ENCODE measurements around the gene ERP29.
"Not testable (repeated sequence)": the region's sequence is repeated elsewhere in the genome, so short reads cannot be mapped to it uniquely, and the experiment has no call there.

ERP29 gene

DNA sequence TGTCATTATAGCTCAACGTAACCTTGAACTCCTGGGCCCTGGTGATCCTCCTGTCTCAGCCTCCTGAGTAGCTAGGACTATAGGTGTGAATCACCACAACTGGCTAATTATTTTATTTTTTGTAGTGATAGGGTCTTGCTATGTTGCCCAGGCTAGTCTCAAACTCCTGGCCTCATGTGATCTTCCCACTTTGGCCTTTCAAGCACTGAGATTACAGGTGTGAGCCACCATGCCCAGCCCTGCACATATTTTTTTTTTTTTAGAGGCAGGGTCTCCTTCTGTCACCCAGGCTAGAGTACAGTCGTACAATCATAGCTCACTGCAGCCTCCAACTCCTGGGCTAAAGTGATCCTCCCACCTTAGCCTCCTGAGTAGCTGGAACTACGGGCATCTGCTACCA is 9.2 kb upstream of the ERP29 start:
- no peak for DNase-seq (ENCODE audit: low read depth)

- DNase-seq (ENCODE audit: low read depth): no peak
Measured at GRCh38 chr12:112005419-112006395, 7.5 kb upstream of the ERP29 start.

GRCh38 chr12:112007945-112008344 is 5.3 kb upstream of the ERP29 start:
- no peak for DNase-seq (ENCODE audit: low read depth)

DNA sequence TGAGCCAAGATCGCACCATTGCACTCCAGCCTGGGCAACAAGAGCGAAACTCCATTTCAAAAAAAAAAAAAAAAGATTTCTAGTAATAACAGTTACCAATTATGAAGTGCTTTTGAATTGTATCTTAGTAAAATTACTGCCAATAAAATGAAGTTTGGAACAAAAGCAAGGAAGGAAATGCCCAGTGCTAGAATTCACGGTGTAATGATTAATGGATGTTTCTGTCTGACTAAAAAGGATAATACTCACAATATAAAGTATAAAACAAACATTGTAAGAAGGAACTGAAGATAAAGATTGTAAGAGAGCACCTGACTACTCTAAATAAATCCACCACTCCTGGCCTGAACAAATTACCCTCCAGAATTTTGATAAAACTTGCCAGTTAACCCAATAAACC is 4.3 kb upstream of the ERP29 start:
- DNase-seq (ENCODE audit: low read depth): no peak

- DNase-seq (ENCODE audit: low read depth): not testable (repeated sequence)
Measured at GRCh38 chr12:112009596-112009995, 3.6 kb upstream of the ERP29 start.

DNA sequence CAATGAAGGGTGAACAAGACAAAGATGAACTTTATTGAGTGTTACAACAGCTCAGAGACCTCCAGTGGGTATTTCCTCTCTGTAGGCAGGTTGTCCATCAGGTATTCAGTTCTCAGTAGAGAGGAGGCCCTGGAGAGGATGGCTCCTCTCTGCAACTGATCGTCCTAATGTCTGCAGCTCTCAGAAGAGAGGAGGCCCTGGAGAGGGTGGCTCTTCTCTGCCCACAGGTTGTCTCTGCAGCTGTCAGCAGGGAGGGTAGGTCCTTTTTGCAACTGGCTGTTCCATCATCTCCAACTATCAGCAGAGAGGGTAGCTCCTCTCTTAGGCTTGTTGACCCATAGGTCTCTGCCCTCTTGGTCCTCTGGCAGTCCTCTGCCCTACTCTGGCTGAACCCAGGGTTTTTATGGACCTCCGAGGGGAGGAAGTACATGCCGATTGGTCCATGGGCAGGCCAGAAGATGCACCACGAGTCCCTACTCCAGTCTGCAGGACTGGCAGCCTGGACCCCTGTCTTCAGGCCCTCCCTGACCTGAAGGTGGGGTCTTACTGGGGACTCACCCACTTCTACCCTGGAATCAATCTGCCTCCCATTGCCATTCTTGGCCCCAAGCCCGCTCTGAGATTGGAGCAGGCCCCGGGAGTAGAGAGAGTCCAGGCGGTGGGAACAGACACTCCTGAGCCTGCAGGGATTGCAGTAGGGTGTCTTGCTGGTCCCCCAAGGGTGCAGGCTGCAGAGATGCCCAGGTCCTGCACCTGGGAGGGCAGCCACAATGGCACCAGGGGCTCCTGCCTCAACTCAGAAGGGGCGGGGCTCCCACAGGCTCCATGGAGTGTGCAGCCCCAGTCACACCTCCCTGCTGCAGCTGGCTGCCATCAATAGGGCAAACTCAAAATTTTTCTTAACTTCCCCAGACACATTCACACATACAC is 2.5 kb upstream of the ERP29 start:
- no peak for DNase-seq (ENCODE audit: low read depth)

DNA sequence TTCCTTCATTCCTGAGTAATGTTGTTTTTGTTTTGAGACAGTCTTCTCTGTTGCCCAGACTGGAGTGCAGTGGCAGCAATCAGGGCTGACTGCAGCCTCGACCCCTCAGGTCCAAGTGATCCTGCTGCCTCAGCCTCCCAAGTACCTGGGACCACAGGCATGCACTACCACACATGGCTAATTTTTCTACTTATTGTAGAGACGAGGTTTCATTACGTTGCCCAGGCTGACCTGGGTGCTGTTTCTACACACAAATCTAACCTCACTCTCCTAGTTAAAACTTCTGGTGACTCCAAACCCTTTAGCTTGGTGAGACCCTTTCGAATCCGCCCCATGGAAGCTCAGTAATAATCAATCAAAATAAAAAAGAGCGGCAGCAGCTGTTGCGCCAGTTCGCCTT is 1.5 kb upstream of the ERP29 start:
- DNase-seq (ENCODE audit: low read depth): no peak

GRCh38 chr12:112013601-112014402 is 576 bp downstream of the ERP29 start:
- DNase-seq (ENCODE audit: low read depth): peak; percentile 68

DNA sequence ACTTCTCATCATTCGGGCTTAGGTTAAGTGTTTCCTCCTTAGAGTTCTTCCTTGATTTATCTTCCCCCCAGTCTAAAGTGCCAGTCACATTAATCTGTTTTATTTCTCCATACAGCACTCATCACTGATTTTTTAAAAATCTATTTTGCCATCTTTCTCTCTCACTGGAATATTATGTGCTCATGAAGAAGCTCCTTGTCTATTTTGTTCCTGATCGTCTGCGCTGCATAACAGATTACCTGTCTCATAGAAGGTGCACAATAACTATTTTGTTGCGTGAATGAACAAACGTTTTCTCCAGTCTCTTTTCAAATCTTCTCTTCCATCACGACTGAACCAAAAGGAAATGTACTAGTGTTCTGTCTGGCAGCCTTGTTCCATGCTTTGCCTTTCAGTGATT is 2.7 kb downstream of the ERP29 start:
- DNase-seq (ENCODE audit: low read depth): no peak

DNA sequence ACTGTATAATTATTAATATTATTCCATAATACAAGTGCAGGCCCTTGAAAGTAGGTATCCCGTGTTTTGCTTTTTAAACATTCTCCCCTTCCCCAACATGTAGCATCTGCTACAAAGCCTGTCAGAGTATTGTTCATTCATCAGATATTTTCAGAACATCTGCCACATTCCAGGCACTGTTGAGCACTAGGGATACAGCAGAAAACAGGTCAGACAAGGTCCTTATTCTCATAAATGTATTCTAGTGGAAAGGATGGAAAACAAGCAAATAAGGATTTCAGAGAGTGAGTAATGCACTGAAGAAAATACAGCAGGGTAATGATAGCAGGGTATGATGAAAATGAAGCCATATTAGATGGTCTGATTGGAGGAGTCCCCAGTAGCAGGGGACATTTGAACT is 3.8 kb downstream of the ERP29 start:
- DNase-seq (ENCODE audit: low read depth): no peak

DNA sequence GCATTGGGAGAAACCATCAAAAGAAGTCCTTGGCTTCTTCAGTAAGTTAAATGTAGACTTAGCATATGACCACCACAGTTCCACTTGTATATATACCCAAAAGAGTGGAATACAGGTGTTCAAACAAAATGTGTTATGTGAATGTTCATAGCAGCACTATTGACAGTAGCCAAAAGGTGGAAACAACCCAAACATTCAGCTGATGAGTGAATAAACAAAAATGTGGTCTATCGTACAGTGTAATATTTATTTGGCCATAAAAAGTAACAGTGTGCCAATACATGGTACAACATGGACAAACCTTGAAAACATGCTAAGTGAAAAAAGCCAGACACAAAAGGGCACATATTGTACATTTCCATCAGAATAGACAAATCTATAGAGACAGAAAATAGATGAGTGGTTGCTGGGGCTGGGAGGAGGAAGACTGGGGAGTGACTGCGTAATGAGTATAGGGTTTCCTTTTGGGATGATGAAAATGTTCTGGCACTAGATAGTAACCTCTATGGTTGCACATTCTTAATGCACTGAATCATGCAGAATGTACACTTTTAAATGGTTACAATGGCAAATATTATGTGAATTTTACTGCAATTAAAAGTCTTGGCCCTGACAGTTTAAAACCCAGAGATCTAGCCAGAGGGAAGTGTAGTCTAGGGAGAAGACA is 5.5 kb downstream of the ERP29 start:
- peak; percentile 77 for DNase-seq (ENCODE audit: low read depth)

DNA sequence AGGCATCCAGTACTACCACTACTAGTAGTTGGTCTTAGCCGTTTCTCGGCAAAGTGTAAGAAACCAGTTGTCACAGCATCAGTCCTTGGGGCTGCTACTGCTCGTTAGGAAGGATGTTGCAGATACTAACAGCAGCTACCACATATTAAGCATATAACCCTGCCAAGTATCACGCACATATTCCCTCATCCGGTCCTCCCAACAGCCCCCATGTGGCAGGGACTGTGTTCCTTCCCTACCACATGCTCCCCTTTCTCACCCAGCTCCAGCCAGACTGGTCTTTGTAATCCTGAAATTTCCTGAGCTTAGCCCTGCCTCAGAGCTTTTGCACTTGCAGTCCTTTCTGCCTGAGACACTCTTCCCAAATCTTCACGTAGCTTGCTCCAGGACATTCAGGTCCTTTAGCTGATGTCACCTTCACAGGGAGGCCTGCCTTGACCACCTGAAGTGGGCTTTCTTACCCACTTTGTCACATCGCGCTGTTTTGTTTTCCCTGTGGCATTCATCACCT is 7.8 kb downstream of the ERP29 start:
- no peak for DNase-seq (ENCODE audit: low read depth)

- DNase-seq (ENCODE audit: low read depth): no peak
Measured at GRCh38 chr12:112022241-112023016, 9.2 kb downstream of the ERP29 start.

DNA sequence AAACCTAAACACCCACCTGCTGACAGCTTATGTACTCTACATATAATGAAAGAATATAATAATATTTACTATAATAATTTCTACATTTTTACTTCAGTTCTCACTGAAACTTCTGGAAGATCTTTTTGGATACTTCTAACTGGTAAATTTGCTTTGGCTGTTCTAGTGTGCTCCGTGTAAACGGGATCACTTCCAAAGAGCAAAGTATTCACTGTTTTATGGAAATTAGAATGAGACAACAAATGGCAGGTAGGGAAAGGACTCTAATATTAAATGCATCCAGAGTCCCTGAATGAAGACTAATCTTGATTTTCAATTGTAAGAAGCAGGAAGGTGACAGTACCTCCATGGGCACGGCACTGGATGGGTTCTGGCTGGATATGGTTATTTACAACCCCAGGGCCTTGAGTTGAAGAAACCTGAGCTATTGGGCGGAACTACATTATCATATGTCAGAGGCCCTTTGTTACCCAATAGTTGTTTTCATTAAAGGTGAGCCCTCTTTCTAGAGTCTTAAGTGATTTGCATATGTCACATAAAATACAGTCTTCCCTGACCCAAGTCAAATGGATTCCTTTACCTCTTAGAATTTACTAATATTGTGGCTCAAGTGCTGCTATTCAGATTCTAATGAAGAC is 10.7 kb downstream of the ERP29 start:
- DNase-seq (ENCODE audit: low read depth): no peak

DNA sequence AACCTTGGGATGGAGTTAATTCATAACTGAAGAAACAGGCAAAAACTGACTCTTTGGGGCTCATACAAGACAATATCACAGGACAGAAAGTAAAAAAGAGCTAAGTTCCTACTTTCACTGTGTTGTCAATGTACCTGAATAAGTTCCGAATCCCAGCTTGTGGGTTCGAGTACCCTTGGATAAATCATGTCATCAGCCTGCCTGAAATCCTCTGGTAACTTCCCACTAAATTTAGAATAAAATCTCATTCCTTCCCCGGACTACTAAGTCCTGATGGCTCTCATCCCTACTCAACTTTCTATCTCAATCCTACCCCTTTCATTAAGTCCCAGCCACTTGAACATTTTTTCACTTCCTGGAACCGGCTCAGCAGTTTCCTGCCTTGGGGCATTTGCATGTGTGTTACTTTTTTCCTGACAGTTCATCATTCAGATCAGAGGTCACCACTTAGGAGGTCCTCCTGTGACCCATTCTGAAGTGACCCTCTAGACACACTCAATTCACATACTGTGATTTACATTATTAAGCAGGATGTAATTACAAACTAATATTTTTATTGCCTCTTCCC is 12.7 kb downstream of the ERP29 start:
- DNase-seq (ENCODE audit: low read depth): no peak

- no peak for DNase-seq (ENCODE audit: low read depth)
Measured at GRCh38 chr12:112029301-112029700, 16.1 kb downstream of the ERP29 start.

DNA sequence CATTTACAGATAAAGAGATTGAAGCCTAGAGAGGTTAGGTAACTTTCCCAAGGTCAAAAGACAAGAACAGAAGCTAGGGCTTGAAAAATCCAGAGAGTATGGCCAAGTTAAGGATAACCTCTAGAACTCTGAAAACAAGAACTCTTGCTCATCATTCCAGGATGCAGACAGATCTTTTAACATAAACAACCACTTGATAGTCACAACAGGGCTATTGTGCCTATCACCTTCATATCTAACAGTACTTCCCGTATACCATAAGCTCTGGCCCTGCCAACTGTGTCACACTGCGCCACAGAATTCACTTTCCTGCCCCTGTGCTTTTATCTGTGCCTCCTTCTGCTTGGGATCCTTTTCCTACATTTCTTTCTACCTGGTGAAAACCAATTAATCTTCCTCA is 18.2 kb downstream of the ERP29 start:
- DNase-seq (ENCODE audit: low read depth): no peak

- no peak for DNase-seq (ENCODE audit: low read depth)
Measured at GRCh38 chr12:112032292-112032691, 19.1 kb downstream of the ERP29 start.

DNA sequence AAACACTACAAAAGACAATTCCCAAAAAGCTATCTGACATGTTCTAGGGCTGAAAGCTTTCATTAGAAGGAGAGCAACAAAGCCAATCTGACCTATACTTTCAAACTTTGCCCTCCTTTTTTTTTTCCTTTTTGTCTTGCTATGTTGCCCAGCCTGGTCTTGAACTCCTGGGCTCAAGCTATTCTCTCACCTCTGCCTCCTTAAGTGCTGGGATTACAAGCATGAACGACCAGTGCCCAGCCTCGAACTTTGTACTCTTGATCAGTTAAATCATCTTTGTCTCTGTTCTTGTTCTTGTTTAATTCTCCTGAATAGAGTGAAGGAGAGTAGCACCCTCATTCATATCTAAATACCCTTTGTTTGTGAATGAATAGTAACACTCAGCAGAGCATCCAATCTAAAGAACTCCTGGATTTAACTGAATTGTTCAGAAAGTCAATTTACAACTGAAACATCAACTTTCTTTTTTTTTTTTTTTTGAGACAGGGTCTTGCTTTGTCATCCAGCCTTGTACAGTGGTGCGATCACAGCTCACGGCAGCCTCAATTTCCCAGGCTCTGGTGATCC is 22.1 kb downstream of the ERP29 start:
- DNase-seq (ENCODE audit: low read depth): no peak
